Breast epithelium (tissue), 3 donors: Measurements from ENCODE around the gene TENM4.
"Not testable (repeated sequence)": the region's sequence is repeated elsewhere in the genome, so short reads cannot be mapped to it uniquely, and the experiment has no call there.

Experiments used
- POLR2A ChIP-seq: fragments of 450-650 bp; IDR thresholded peaks from one replicate; pipeline ENCODE4 v1.6.1; 2016; ENCODE audit warnings: antibody characterized with exemption, mild to moderate bottlenecking, moderate library complexity
- TF ChIP-seq, protein P1 (sequence below), 3 donors: fragments of 450-650 bp; IDR thresholded peaks; one replicate each; pipeline ENCODE4 v1.5.1; 2016 to 2017; ENCODE audit warnings: antibody characterized with exemption in 3 of 3, mild to moderate bottlenecking in 3 of 3, moderate library complexity in 3 of 3

DNA sequence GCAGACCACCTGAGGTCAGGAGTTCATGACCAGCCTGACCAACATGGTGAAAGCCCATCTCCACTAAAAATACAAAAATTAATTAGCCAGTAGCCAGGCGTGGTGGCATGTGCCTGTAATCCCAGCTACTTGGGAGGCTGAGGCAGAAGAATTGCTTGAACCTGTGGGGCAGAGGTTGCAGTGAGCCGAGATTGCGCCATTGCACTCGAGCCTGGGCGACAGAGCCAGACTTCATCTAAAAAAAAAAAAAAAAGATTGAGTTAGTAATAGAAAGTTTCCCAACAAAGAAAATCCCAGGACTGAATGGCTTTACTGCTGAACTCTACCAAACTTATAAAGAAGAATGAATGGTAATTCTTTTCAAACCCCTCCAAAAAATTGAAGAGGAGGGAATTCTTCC is 803.3 kb downstream of the TENM4 start:
- TF ChIP-seq, protein P1, sequence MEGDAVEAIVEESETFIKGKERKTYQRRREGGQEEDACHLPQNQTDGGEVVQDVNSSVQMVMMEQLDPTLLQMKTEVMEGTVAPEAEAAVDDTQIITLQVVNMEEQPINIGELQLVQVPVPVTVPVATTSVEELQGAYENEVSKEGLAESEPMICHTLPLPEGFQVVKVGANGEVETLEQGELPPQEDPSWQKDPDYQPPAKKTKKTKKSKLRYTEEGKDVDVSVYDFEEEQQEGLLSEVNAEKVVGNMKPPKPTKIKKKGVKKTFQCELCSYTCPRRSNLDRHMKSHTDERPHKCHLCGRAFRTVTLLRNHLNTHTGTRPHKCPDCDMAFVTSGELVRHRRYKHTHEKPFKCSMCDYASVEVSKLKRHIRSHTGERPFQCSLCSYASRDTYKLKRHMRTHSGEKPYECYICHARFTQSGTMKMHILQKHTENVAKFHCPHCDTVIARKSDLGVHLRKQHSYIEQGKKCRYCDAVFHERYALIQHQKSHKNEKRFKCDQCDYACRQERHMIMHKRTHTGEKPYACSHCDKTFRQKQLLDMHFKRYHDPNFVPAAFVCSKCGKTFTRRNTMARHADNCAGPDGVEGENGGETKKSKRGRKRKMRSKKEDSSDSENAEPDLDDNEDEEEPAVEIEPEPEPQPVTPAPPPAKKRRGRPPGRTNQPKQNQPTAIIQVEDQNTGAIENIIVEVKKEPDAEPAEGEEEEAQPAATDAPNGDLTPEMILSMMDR (IDR thresholded peaks at IDR 0.05), result not testable (repeated sequence)
- not testable (repeated sequence) for TF ChIP-seq POLR2A
